Progenitor cell of endocrine pancreas (in vitro differentiated cells): ENCODE measurements around the gene NDUFB3. TPM values are rescaled to one million over a fixed set of nuclear protein-coding genes. Genes with fewer than 3 reads are reported as not detected.

Experiments
- DNase-seq: peaks from one replicate; pipeline ENCODE4 v3.0.0; 2021; ENCODE audit warnings: low spot score; ENCODE audit not compliant: unreplicated experiment
- H3K27ac Mint-ChIP-seq: 2 replicates; pipeline ENCODE4 v1.8.0; 2021; ENCODE audit warnings: mild to moderate bottlenecking, moderate library complexity, mixed read lengths
- H3K27me3 Mint-ChIP-seq: 2 replicates; pipeline ENCODE4 v1.8.0; 2021; ENCODE audit warnings: mixed read lengths
- H3K36me3 Mint-ChIP-seq: 2 replicates; pipeline ENCODE4 v1.8.0; 2022; ENCODE audit warnings: mixed read lengths; ENCODE audit not compliant: insufficient read depth
- H3K4me1 Mint-ChIP-seq: 2 replicates; pipeline ENCODE4 v1.8.0; 2021; ENCODE audit warnings: low read depth, mixed read lengths
- H3K4me3 Mint-ChIP-seq: 2 replicates; pipeline ENCODE4 v1.8.0; 2021; ENCODE audit warnings: low read depth, mild to moderate bottlenecking, moderate library complexity, mixed read lengths
- H3K9me3 Mint-ChIP-seq: 2 replicates; pipeline ENCODE4 v1.8.0; 2021; ENCODE audit warnings: low read depth, mixed read lengths
- total RNA-seq: library from RNA; stranded (reverse); gene quantifications from 2 replicates; pipeline ENCODE4 v1.2.1, GENCODE V29; 2021
- TF ChIP-seq, protein P1 (sequence below): fragments of 200-600 bp; sonication (generic); IDR thresholded peaks from one replicate; pipeline ENCODE4 v1.5.0; 2021; ENCODE audit warnings: antibody characterized with exemption, mild to moderate bottlenecking; ENCODE audit not compliant: unreplicated experiment

The NDUFB3 gene
- total RNA-seq, 1 donor from 2014 or later = 75.7 TPM

DNA sequence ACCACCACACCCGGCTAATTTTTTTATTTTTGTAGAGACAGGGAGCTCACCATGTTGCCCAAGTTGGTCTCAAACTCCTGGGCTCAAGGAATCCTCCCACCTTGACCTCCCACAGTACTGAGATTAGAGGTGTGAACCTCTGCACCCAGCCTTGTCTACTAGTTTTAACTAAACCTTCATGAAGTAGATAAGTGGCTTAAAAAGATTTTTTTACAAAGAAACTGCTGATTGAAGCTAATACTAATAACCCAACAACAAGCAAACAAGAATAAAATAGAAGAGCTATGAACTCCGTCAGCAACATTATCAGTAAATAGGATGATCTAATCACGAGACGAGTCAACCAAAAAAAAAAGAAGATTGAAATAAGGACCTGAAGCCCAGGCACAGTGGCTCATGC, 18.8 kb downstream of the NDUFB3 start:
- Mint-ChIP-seq H3K9me3 (no peaks in the 10 kb centered on the region), H3K4me1 (no peaks in the 10 kb centered on the region), H3K36me3 (peaks cover 11% of the 10 kb centered on the region), H3K27ac (no peak overlapping the region), H3K27me3 (no peaks in the 10 kb centered on the region), H3K4me3 (no peak overlapping the region)
- no peak for DNase-seq
- TF ChIP-seq, protein P1, sequence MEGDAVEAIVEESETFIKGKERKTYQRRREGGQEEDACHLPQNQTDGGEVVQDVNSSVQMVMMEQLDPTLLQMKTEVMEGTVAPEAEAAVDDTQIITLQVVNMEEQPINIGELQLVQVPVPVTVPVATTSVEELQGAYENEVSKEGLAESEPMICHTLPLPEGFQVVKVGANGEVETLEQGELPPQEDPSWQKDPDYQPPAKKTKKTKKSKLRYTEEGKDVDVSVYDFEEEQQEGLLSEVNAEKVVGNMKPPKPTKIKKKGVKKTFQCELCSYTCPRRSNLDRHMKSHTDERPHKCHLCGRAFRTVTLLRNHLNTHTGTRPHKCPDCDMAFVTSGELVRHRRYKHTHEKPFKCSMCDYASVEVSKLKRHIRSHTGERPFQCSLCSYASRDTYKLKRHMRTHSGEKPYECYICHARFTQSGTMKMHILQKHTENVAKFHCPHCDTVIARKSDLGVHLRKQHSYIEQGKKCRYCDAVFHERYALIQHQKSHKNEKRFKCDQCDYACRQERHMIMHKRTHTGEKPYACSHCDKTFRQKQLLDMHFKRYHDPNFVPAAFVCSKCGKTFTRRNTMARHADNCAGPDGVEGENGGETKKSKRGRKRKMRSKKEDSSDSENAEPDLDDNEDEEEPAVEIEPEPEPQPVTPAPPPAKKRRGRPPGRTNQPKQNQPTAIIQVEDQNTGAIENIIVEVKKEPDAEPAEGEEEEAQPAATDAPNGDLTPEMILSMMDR = no peak

DNA sequence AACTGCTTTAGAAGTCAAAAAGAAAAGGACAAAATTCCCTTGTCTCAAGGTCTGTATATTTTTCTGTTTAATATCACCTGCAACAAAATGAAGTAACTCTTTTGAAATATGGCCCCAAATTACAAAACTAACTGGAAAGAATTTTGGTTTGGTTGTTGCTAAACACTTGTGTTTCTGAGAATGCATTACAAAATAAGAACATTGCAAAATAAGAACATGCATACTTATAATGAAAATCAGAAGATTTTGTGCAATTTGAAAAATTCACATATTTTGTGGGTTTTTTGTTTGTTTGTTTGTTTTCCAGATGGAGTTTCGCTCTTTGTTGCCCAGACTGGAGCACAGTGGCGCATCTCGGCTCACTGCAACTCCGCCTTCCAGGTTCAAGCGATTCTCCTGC, 21.8 kb downstream of the NDUFB3 start:
- TF ChIP-seq, protein P1 = no peak
- no peak for DNase-seq
- Mint-ChIP-seq H3K4me1 (no peaks in the 10 kb centered on the region), H3K36me3 (peaks cover 3% of the 10 kb centered on the region), H3K4me3 (no peak overlapping the region), H3K9me3 (no peaks in the 10 kb centered on the region), H3K27ac (no peak overlapping the region), H3K27me3 (no peaks in the 10 kb centered on the region)

DNA sequence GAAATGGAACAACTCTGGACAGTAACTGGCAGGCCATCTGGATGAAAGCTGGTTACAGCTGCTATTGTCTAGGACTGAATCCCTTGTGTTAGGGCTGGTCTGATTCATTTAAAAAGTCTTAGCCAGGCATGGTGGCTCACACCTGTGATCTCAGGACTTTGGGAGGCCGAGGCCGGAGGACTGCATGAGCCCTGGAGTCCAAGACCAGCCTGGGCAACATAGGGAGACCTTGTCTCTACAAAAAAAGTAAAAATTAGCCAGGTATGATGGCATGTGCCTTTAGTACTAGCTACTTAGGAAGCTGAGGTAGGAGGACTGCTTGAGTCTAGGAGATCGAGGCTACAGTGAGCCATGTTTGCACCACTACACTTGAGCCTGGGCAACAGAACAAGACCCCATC, 28.7 kb downstream of the NDUFB3 start:
- H3K27ac Mint-ChIP-seq = no peak overlapping the region

DNA sequence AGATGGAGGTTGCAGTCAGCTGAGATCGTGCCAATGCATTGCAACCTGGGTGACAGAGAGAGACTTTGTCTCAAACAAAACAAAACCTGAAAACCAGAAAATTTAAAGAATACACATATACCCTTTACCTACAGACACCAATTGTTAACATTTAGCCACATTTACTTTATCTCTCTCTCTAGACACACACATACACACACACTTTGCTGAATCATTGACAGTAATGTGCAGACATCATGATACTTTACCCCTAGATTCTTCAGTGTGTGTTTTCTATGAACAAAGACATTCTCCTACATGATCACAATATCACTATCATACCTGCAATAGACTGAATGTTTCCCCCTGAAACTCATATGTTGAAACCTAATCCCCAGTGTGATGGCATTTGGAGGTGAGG, 34.0 kb downstream of the NDUFB3 start:
- peaks cover 2% of the 10 kb centered on the region for H3K36me3 Mint-ChIP-seq
- peaks cover 5% of the 10 kb centered on the region for H3K4me1 Mint-ChIP-seq
- no peak overlapping the region for H3K4me3 Mint-ChIP-seq
- no peaks in the 10 kb centered on the region for H3K9me3 Mint-ChIP-seq
- DNase-seq = no peak
- H3K27me3 Mint-ChIP-seq = no peaks in the 10 kb centered on the region
- TF ChIP-seq, protein P1 = no peak
- H3K27ac Mint-ChIP-seq = no peak overlapping the region

More for the DNA sequence above, 28.7 kb downstream of the NDUFB3 start:
- H3K36me3 Mint-ChIP-seq = no peaks in the 10 kb centered on the region
- DNase-seq = no peak
- no peaks in the 10 kb centered on the region for H3K9me3 Mint-ChIP-seq
- H3K4me1 Mint-ChIP-seq = peaks cover 5% of the 10 kb centered on the region
- TF ChIP-seq, protein P1 = no peak
- H3K27me3 Mint-ChIP-seq = no peaks in the 10 kb centered on the region
- no peak overlapping the region for H3K4me3 Mint-ChIP-seq

DNA sequence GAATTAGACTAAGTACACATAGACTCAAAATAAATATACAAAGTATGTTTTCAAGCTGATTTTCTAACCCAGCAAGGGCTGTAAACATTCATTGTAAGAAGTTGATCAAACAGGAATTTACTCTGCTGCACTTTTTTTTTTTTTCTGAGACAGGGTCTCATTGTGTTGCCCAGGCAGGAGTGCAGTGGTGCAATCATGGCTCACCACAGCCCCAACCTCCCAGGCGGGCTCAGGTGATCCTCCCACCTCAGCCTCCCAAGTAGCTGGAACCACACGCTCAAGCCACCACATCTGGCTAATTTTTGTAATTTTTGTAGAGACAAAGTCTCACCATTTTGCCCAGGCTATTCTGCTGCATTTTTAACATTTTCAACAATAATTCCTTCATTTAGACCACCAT, 35.8 kb downstream of the NDUFB3 start:
- DNase-seq = no peak
- Mint-ChIP-seq H3K27ac (peak overlapping the region; percentile 29), H3K36me3 (peaks cover 2% of the 10 kb centered on the region), H3K9me3 (no peaks in the 10 kb centered on the region), H3K4me1 (peaks cover 5% of the 10 kb centered on the region), H3K27me3 (no peaks in the 10 kb centered on the region), H3K4me3 (no peak overlapping the region)
- TF ChIP-seq, protein P1 = no peak
